Measurements from ENCODE around the gene SMIM1.

SMIM1 gene

DNA sequence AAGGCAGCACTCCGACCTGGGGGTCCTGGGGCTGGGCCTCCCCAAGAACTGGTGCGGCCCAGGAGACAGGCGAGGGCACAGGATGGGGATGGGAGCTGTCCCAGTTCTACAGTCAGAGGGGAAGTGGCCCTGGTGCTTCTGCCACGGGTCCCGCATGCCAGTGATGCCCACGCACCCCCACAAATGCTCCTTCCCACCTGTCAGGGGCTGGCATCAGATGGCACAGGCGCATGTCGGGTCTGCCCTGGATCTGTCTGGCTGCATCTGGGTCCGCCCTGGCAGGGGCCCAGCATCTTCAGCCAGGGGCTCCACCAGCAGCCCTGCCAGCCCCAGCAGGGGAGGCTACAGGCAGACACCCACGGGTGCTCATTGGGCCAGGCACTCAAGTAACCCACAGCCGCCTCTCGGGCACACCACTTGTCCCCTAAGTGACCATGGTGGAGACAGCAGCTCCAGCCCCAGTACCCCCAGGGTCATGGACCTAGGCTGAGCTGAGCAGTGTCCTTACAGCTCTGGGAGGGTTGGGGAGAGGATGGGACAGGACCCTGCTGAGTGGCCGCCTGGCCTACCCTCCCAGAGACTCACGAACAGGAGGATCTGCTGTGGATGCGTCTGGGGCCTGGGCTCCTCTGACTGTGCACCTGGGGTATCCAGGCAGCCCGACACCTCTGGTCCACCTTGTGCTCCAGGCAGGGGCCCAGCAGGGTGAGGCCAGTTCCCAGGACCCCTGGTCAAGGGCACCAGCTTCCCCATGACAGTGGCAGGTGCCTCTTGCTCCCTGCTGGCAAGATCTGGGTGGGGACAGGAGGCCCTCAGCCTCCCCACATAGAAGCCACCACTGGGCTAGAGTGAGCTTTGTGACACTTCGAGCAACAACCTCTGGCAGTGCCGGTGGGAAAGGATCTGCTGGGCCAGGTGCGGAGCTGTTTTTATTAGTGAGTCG is 5.4 kb downstream of the SMIM1 start:
- no peak for DNase-seq

DNA sequence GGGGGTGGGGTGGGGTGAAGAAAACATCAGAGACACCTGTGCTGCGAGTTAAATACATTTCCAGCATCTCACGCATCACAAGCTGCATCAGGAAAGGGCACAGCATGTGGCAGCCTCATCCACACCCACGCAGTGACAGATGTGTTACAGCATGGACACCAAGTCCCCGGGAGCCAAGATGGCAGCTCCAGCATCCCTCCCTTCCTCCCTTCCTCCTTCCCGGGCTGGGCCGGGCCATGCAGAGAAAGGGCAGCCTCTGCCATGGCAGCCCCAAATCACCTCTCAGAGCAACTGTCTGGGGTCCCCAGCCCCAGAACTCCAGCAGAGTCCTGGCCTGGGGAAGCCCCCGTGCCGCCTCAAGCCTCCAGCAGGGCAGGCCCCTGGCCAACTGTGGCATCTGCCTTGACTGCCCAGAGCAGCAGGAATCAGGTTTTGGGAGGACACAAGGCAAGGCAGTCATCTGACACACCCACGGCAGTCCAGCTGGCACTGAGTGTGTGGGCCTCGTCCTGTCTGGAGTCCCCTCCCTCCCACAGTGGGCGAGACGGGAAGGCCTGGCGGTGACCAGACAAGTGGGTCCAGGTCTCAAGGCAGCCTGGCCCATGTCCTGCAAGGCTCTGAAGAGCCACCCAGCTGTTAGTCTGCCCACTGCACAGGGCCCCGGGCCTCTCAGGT is 6.2 kb downstream of the SMIM1 start:
- no peak for DNase-seq

DNA sequence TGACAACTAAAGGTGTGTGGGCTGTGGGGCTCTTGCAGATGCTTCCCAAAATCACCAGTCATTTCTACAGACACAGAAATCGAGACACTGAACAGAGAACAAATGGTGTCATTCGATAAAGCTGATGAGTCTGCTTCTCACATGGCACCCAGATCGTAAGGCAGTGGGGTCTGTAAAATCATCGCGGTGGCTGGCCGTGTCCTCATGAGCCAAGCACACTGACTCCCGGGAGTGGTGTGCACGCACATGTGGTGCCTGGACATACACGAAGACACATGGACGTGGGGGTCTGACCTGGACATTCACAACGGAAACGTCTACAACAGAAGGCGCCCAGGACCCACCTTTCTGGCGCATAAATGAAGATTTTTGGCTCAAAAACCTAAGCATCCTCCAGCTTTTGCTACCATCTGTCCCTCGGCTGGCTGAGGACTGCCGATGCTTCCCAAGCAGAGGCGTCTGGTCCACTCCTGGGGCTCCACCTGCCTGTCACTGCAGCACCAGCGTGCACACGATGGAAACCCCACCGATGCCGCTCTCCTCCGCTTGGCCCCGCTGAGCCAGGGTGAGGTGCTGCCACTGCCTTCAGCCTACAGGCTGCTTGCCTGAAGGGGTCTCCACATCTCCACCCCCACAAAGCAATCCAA is 6.8 kb downstream of the SMIM1 start:
- DNase-seq, result no peak

- DNase-seq, result no peak
Observed at GRCh38 chr1:3779912-3780416, 7.4 kb downstream of the SMIM1 start.

DNA sequence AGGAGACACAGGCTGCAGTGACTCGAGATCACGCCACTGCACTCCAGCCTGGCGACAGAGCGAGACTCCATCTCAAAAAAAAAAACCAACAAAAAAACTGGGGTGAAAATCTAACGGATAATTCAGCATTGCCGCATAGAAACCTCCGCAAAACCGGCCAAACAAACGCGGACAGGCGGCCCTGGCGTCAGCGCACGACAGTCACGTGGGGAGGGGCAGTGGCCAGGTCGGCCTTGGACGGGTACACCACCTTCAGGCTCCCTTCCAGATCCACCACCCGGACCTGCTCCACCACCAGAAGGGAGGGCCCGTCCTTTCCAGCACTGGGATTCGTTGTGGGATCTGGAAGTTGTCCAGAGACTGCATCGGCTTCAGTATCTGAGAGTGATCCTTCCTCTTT is 8.4 kb downstream of the SMIM1 start:
- DNase-seq, result no peak

GRCh38 chr1:3783651-3784474 is 11.3 kb downstream of the SMIM1 start:
- DNase-seq, result no peak

- DNase-seq, result no peak
Observed at GRCh38 chr1:3785045-3785444, 12.5 kb downstream of the SMIM1 start.

DNA sequence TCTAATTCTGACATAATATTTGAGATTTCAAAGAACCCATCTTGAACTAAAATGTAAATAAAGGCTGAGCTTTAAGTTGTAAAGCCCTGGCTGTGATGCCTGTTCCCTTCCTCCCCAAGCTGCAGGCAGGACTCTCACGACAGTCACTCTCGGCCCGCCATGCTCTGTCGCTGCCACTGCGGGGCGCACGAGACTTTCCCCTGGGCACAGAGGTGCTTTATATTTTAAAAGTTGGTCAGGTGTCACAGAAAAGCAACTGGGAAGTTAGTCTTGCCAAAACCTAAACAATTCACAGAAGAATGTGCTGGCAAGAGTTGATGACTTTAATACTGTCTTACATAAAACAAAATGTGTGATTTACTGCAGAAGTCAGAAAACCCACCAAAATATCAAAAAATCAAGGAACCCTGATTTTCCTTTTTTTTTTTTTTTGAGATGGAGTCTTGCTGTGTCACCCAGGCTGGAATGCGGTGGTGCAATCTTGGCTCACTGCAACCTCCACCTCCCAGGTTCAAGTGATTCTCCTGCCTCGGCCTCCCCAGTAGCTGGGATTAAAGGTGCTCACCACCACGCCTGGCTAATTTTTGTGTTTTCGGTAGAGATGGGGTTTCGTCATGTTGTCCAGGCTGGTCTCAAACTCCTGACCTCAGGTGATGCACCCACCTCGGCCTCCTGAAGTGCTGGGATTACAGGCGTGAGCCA is 13.1 kb downstream of the SMIM1 start:
- no peak for DNase-seq

- DNase-seq, result no peak
Observed at GRCh38 chr1:3786468-3787348, 14.2 kb downstream of the SMIM1 start.

- DNase-seq, result no peak
Observed at GRCh38 chr1:3787349-3787715, 14.8 kb downstream of the SMIM1 start.

DNA sequence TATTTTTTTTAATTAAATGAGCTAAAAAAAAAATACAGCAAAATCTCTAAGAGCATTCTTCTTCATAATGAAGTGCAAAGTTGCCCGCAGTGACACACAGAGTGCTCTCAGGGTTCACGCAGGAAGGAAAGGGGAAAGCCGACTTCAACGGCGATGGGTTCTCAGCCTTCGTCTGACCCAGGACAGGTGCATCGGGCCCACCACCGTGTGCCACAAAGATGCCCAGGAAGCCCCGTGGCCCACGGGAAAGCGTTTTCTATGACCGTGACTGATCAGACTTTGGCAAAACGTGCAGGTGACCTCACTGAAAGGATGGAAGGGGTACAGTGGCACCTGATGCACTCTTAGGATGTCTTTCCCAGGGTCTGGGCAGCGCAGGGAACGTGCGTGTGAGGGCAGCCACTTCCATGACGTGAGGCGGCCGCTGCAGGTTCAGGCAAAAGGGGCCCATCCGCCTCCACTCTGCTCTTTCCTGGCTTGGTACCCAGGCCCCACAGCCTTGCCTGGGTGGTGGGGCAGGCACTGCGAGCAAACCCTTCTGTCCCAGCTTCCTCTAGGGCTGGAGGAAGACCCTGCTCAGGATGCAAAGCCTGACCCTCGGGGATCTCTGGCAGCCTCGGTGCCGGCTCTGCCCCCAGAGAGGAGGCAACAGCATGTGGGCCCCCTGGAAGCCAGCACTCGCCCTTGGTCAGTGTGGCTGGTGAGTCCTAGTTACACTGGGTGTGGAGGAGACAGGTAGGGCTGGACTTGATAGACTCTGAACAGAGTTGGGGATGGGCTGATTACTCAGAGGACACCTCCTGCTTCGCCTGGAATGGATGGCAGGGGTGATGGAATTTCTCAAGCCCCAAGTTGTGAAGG is 15.4 kb downstream of the SMIM1 start:
- DNase-seq, result no peak

DNA sequence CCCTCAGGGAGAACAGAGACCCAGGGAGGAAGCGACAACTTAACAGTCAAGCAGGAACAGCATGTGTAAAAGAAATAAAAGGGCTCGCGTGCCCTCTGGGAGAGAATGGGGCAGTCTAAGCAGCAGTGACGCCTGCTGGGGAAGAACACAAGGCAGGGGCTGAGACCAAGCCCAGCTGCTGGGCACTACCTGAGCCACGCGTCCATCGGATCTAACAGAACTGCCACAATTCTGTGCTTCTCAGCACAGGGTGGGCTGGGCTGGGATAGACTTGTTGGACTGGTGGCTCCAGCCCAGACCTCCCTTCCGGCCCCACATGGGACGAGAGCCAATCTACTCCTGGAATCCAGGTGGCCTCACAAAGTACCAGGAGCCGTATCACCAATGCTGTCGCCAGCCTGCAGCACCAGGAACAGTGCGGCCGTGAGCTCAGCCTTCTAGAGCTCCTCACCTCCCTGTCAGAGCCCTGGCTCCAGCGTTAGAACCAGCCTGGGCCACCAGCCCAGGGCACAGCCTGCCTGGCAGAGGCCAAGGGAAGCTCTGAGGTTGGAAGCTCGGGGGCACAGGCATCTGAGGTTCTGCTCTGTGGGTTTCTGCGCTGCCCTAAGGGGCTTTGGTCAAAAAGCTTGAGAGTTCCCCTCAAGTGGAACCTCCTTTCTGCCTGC is 16.3 kb downstream of the SMIM1 start:
- DNase-seq, result no peak

- no peak for DNase-seq
Observed at GRCh38 chr1:3789421-3790300, 17.1 kb downstream of the SMIM1 start.

DNA sequence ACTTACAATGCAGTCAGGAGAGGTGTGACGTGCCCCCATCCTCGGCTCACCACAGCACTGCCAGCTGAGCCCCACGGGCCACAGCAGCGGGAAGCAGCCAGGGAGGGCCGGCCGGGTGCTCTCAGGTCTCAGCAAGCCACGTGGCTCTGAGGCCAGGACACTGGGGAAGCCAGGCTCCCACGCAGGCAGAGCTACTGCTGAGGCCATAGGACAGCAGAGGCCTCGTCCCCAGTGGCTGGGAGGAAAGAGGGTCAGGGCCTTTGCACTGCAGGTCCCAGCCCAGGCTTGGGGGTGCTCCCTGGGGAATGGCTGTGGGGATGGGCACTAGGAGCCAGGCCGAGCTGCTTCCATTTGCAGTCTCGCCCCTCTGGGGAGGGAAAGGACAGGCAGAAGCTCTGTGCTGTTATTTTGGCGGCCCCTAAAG is 18.0 kb downstream of the SMIM1 start:
- DNase-seq, result no peak

DNA sequence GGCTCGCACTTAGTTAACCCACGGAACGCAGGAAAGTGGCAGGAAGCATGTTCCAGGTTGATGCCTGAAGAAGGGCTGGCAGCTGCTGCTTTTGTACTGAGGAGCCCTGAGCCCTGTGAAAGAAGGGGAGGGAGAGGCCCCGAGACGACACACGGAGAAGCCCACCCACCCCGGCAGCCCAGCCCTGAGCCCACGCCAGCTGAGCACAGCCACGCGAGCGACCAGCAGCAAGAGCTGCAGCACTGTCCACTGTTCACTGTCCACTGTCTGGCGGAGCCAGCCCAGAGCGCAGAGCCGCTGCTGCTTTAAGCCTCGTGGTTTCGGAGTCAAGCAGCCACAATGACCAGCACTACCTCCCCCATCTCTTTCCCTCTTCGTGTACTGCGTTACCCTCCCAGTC is 18.4 kb downstream of the SMIM1 start:
- DNase-seq, result no peak

- no peak for DNase-seq
Observed at GRCh38 chr1:3795453-3796214, 23.1 kb downstream of the SMIM1 start.

Measured in inflammatory macrophage treated with lipopolysaccharide for 4 hours (primary cell).